GM12874 (cell line): ENCODE data around the gene DPYD.

Source experiments
- TF ChIP-seq, protein P1 (sequence below): IDR thresholded peaks from 2 replicates; pipeline ENCODE4 v1.5.1; 2011; ENCODE audit warnings: low read depth, mild to moderate bottlenecking, control low read depth, low read length, moderate library complexity; ENCODE audit not compliant: insufficient read depth

Gene DPYD

GRCh38 chr1:97168056-97168455 lies 752.8 kb downstream of the DPYD start:
- TF ChIP-seq, protein P1, sequence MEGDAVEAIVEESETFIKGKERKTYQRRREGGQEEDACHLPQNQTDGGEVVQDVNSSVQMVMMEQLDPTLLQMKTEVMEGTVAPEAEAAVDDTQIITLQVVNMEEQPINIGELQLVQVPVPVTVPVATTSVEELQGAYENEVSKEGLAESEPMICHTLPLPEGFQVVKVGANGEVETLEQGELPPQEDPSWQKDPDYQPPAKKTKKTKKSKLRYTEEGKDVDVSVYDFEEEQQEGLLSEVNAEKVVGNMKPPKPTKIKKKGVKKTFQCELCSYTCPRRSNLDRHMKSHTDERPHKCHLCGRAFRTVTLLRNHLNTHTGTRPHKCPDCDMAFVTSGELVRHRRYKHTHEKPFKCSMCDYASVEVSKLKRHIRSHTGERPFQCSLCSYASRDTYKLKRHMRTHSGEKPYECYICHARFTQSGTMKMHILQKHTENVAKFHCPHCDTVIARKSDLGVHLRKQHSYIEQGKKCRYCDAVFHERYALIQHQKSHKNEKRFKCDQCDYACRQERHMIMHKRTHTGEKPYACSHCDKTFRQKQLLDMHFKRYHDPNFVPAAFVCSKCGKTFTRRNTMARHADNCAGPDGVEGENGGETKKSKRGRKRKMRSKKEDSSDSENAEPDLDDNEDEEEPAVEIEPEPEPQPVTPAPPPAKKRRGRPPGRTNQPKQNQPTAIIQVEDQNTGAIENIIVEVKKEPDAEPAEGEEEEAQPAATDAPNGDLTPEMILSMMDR, result no peak

GRCh38 chr1:97167246-97167645 lies 753.6 kb downstream of the DPYD start:
- TF ChIP-seq, protein P1, result no peak

DNA sequence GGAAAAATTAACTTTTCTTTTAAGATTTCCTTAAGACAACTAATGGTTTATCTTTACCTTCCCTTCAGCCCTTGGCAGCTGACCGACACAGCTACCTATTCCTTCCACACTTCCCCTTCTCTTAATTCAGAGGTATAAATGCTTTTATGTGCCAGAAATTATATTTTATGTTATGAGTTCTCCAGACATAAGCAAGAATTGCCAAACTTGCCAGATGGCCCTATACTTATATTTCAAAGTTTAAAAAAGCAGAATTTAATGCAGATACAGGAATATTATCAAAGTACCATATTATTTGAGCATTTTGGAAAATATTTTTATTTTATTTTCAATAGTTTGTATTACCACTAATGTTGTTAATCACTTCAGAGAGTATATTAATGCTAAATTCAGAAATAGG lies 754.2 kb downstream of the DPYD start:
- TF ChIP-seq, protein P1, result no peak

DNA sequence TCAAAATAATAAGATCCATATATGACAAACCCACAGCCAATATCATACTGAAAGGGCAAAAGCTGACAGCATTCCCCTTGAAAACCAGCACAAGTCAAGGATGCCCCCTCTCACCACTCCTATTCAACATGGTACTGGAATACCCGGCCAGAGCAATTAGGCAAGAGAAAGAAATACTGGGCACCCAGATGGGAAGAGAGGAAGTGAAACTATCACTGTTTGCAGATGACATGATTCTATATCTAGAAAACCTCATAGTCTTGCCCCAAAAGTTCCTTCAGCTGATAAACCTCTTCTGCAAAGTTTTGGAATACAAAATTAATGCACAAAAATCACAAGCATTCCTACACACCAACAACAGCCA lies 756.6 kb downstream of the DPYD start:
- TF ChIP-seq, protein P1, result no peak

DNA sequence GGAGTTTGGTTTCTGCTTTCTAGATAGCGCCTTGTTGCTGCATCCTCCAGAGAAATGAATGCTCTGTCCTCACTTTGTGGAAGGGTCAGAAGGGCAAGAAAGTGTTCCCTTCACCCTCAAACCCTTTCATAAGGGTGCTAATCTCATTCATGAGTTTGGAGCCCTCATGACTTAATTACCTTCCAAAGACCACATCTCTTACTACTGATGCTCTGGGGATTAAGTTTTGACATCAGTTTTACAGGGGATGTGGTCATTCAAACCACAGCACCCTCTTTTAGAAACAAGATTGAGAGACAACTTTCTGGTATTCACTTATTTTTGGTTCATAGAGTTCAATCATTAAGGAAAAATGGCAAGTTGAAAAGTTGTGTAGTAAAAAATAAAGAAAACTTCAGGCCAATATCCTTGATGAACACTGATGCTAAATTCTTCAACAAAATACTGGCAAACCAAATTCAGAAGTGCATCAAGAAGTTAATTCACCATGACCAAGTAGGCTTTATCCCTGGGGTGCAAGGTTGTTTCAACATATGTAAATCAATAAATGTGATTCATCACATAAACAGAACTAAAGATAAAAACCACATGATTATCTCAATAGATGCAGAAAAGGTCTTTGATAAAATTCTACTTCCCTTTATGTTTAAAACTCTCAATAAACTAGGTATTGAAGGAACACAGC lies 757.1 kb downstream of the DPYD start:
- TF ChIP-seq, protein P1, result no peak

GRCh38 chr1:97160818-97161217 lies 760.0 kb downstream of the DPYD start:
- TF ChIP-seq, protein P1, result no peak

DNA sequence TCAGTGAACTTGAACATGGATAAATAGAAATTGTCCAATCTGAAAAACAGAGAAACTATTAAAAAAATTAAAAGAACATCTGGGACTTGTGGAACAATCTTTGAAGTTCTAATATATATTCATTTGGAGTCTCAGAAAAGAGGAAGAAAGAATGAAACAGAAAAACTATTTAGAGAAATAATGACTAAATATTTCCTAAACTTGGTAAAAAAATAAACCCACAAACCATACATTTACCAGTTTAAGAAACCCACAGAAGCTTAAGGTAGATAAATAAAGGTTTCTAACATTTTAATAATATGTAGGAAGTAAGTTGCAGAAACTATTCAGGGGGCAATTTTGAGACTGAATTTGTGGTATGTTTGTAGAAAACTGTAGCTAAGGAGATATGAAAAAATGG lies 761.5 kb downstream of the DPYD start:
- TF ChIP-seq, protein P1, result no peak
